ENCODE results near the gene LYSET.

DNA sequence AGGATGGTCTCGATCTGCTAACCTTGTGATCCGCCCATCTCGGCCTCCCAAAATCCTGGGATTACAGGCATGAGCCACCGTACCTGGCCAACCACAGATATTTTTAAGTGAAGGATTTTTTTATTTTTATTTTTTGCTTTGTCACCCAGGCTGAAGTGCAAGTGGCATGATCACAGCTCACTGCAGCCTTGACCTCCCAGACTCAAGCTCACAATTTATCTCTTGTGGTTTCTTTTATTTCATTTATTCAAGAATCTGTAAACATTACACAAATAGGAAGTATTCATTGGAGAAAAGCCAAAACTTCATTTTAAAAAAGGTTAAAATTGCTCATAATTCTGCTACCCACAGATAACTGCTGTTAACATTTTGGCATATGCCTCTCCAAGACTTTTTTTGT lies 13.7 kb upstream of the LYSET start:
- TF ChIP-seq POLR2A (IDR thresholded peaks at IDR 0.05; ENCODE audit: low read length) (no peak), GATA1 (IDR thresholded peaks at IDR 0.05; ENCODE audit: low read depth, low read length) (no peak)
